Upper lobe of right lung (tissue), 1 donor: Measurements from ENCODE around the gene C1QTNF1. TPM values are rescaled to one million over a fixed set of nuclear protein-coding genes. Genes with fewer than 3 reads are reported as not detected.

Experiments
- ATAC-seq: fragments of 200-7000 bp; cut with Tn5 transposase; one replicate; pipeline ENCODE4 v1.9.1; 2020; ENCODE audit warnings: mild to moderate bottlenecking, moderate library complexity
- DNase-seq: peaks from one replicate; pipeline ENCODE4 v3.0.0-alpha.2; 2020
- H3K27ac ChIP-seq: fragments of 200-600 bp; one replicate; pipeline ENCODE4 v1.8.0; 2022
- H3K27me3 ChIP-seq: fragments of 200-600 bp; one replicate; pipeline ENCODE4 v1.8.0; 2022; ENCODE audit warnings: mild to moderate bottlenecking
- H3K36me3 ChIP-seq: fragments of 200-600 bp; one replicate; pipeline ENCODE4 v1.8.0; 2022
- H3K4me1 ChIP-seq: fragments of 200-600 bp; one replicate; pipeline ENCODE4 v1.8.0; 2022
- H3K4me3 ChIP-seq: fragments of 200-600 bp; one replicate; pipeline ENCODE4 v1.8.0; 2022; ENCODE audit warnings: mild to moderate bottlenecking
- H3K9me3 ChIP-seq: fragments of 200-600 bp; one replicate; pipeline ENCODE4 v1.8.0; 2022
- intact Hi-C: fragments of 100-400 bp; cut with DNase I; formaldehyde crosslinking; loops from one replicate; pipeline ENCODE4 v1.11.0; 2022
- total RNA-seq: library from RNA; stranded (reverse); fragmentation: NEBNext Ultra II Directional; extraction: Animal tissue kit (Norgen Biotek cat#: 25700); gene quantifications from one replicate; pipeline ENCODE4 v1.2.1, GENCODE V29; 2021
- TF ChIP-seq, protein P1 (sequence below): fragments of 200-600 bp; IDR thresholded peaks from one replicate; pipeline ENCODE4 v1.8.0; 2022; ENCODE audit warnings: antibody characterized with exemption
- donor health status: DM: no; HTN: yes; CAD: no; lungs with severe emphysema.

Gene C1QTNF1
- total RNA-seq, 1 donor from 2014 or later: 28.3 TPM

DNA sequence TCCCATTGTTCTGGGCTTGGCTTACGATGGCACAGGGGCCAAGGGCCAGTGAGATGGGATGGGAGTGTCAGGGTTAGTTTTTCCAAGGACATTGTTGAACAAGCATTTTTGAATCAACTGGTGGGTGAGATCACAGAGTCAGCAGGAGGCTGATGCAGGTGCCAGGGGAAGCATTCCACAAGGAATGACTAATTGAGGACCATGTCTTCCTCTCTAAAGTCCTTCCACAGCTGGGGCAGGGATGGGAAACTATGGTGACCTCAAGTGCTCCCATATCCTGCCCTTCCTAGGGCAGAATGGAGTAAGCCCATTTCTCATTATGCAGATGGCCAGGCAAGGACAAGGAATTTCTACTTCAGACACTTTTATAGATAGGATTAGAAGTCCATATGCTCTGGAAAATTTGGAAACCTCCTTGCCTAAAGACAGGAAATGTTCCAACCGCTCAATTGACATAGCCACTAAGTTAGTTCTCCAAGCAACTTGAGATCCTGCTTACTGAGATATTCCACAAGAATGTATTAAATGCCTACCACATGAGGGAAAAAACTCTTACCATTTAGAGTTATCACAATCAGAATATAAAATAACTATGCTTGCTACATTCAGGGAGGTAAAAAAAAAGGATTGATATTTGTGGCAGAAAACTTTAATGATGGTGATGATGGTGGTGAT lies 29.4 kb downstream of the C1QTNF1 start:
- no peak for ATAC-seq
- TF ChIP-seq, protein P1, sequence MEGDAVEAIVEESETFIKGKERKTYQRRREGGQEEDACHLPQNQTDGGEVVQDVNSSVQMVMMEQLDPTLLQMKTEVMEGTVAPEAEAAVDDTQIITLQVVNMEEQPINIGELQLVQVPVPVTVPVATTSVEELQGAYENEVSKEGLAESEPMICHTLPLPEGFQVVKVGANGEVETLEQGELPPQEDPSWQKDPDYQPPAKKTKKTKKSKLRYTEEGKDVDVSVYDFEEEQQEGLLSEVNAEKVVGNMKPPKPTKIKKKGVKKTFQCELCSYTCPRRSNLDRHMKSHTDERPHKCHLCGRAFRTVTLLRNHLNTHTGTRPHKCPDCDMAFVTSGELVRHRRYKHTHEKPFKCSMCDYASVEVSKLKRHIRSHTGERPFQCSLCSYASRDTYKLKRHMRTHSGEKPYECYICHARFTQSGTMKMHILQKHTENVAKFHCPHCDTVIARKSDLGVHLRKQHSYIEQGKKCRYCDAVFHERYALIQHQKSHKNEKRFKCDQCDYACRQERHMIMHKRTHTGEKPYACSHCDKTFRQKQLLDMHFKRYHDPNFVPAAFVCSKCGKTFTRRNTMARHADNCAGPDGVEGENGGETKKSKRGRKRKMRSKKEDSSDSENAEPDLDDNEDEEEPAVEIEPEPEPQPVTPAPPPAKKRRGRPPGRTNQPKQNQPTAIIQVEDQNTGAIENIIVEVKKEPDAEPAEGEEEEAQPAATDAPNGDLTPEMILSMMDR: no peak
- peaks cover 10% of the 10 kb centered on the region for H3K9me3 ChIP-seq
- peak; percentile 10 for DNase-seq
- H3K27ac ChIP-seq: no peak overlapping the region
- intact Hi-C loops: no loop called here
- H3K27me3 ChIP-seq: no peaks in the 10 kb centered on the region
- H3K4me1 ChIP-seq: peaks cover 7% of the 10 kb centered on the region
- H3K4me3 ChIP-seq: no peak overlapping the region
- H3K36me3 ChIP-seq: no peaks in the 10 kb centered on the region

DNA sequence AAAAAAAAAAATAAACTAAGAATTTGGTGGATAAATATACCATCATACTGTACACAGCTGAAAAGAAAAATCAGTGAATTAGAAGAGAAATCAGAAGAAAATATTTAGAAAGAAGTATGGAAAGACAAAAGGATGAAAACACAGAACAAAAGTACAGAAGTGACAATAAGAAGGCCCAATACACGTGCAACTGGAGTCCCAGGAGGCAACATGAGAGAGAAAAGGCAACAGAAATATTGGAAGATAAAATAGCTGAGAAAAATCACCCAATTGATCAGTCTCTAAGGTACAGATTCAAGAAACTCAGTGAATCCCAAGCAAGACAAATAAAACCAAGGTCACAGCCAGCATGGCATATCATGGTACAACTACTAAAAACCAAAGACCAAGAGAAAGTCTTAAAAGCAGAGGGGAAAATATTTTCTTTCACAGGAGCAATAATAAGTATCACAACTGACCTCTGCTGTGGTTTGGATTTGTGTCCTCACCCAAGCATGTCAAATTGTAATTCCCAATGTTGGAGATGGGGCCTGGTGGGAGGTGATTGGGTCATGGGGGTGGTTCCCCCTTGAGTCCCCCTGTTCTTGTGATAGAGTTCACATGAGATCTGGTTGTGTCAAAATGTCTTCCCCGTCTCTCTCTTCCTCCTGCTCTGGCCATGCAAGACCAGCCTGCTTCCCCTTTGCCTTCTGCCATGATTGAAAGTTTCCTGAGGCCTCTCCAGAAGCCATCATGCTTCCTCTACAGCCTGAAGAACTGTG lies 30.4 kb downstream of the C1QTNF1 start:
- no peak for ATAC-seq
- H3K27ac ChIP-seq: no peak overlapping the region
- no peak for DNase-seq
- peaks cover 10% of the 10 kb centered on the region for H3K9me3 ChIP-seq
- no peaks in the 10 kb centered on the region for H3K36me3 ChIP-seq
- no peaks in the 10 kb centered on the region for H3K27me3 ChIP-seq
- peaks cover 10% of the 10 kb centered on the region for H3K4me1 ChIP-seq
- TF ChIP-seq, protein P1: no peak
- intact Hi-C loops: no loop called here
- H3K4me3 ChIP-seq: no peak overlapping the region

DNA sequence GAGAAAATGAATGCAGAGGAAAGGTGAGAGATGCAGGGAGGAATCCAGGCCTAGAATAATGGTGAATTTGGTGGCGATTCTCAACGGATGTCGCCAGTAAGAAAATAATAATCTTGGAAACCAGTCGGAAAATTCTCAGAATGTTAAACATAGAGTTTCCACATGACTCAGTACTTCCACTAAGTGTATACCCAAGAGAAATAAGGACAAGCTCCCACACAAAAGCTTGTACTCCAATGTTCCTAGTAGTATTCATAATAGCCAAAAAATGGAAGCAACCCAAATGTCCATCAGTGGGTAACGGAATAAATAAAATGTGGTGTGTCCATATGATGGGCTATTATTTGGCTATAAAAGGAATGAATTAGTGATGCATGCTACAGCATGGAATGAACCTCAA lies 31.2 kb downstream of the C1QTNF1 start:
- Histone ChIP-seq H3K4me1 (peaks cover 10% of the 10 kb centered on the region), H3K9me3 (peaks cover 10% of the 10 kb centered on the region), H3K36me3 (no peaks in the 10 kb centered on the region), H3K4me3 (no peak overlapping the region), H3K27ac (no peak overlapping the region), H3K27me3 (no peaks in the 10 kb centered on the region)
- TF ChIP-seq, protein P1: no peak
- DNase-seq: no peak
- intact Hi-C loops: no loop called here
- ATAC-seq: no peak

DNA sequence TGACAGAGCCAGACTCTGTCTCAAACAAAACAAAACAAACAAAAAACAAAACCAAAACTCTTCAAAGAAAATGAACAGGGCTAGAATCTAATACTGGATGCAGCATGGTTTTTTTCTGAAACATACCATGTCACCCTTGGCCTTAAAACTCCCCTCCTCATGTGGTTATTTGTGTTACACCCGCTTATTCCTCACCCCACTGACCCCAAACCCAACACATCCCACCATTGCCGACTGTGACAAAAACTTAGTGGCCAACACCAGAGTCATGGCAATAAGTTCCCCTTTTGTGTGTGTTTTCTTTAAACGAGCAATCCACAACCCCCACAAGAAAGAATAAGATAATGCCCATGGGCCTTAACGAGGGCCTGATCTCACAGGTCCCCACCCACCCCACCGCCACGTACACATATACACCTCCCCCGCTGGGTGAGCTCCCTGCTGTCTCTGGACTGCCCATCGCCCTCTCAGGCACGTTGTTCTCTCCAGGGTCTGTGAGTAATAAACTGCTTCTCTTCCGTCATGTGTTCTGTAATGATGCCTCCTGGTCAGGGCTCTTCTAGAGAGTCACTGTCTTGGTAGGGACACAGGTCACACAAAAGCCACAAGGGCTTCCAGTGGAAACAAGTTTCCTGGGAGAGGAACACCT lies 33.9 kb downstream of the C1QTNF1 start:
- DNase-seq: peak; percentile 49
- ATAC-seq: peak; percentile 30
- intact Hi-C loops: no loop called here

DNA sequence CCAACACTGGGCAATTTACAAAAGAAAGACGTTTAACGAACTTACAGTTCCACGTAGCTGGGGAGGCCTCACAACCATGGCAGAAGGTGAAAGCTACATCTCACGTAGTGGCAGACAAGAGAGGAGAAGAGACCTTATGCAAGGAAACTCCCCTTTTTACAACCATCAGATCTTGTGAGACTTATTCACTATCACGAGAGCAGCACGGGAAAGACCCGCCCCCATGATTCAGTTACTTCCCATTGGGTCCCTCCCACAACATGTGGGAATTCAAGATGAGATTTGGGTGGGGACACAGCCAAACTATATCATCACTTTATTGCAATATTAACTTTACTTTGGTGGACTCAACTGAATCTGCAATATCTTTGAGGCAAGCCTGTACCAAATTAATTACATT lies 38.7 kb downstream of the C1QTNF1 start:
- DNase-seq (peak; percentile 18), ATAC-seq (no peak)
- TF ChIP-seq, protein P1: no peak
- Histone ChIP-seq H3K36me3 (no peaks in the 10 kb centered on the region), H3K27ac (no peak overlapping the region), H3K4me3 (no peak overlapping the region), H3K27me3 (no peaks in the 10 kb centered on the region), H3K4me1 (peaks cover 10% of the 10 kb centered on the region), H3K9me3 (no peaks in the 10 kb centered on the region)
- intact Hi-C loops: no loop called here

More for the DNA sequence above, 33.9 kb downstream of the C1QTNF1 start:
- TF ChIP-seq, protein P1: no peak
- Histone ChIP-seq H3K27me3 (no peaks in the 10 kb centered on the region), H3K4me3 (no peak overlapping the region), H3K4me1 (peaks cover 10% of the 10 kb centered on the region), H3K36me3 (no peaks in the 10 kb centered on the region), H3K9me3 (peaks cover 10% of the 10 kb centered on the region), H3K27ac (no peak overlapping the region)
